ENCODE measurements around the gene SLAMF7.

The SLAMF7 gene

GRCh38 chr1:160746836-160747500, 7.9 kb downstream of the SLAMF7 start:
- no peak for DNase-seq

- no peak for DNase-seq
Measured at GRCh38 chr1:160747717-160748116, 8.7 kb downstream of the SLAMF7 start.

- DNase-seq = no peak
Measured at GRCh38 chr1:160748181-160748877, 9.3 kb downstream of the SLAMF7 start.

- DNase-seq = no peak
Measured at GRCh38 chr1:160748878-160749269, 9.8 kb downstream of the SLAMF7 start.

GRCh38 chr1:160750608-160751007, 11.6 kb downstream of the SLAMF7 start:
- no peak for DNase-seq

- no peak for DNase-seq
Measured at GRCh38 chr1:160752406-160752805, 13.4 kb downstream of the SLAMF7 start.

- no peak for DNase-seq
Measured at GRCh38 chr1:160752924-160753323, 13.9 kb downstream of the SLAMF7 start.

- DNase-seq = no peak
Measured at GRCh38 chr1:160753594-160753993, 14.5 kb downstream of the SLAMF7 start.

GRCh38 chr1:160755461-160755860, 16.4 kb downstream of the SLAMF7 start:
- peak; percentile 20 for DNase-seq

- peak; percentile 74 for DNase-seq
Measured at GRCh38 chr1:160755911-160756848, 17.1 kb downstream of the SLAMF7 start.

GRCh38 chr1:160756849-160757201, 17.8 kb downstream of the SLAMF7 start:
- DNase-seq = peak; percentile 63

- peak; percentile 63 for DNase-seq
Measured at GRCh38 chr1:160758521-160758920, 19.5 kb downstream of the SLAMF7 start.

- no peak for DNase-seq
Measured at GRCh38 chr1:160759740-160760139, 20.7 kb downstream of the SLAMF7 start.

GRCh38 chr1:160761046-160761445, 22.0 kb downstream of the SLAMF7 start:
- DNase-seq = no peak

GRCh38 chr1:160761886-160762285, 22.8 kb downstream of the SLAMF7 start:
- no peak for DNase-seq

- no peak for DNase-seq
Measured at GRCh38 chr1:160763993-160764392, 24.9 kb downstream of the SLAMF7 start.

- peak; percentile 73 for DNase-seq
Measured at GRCh38 chr1:160767395-160768294, 28.6 kb downstream of the SLAMF7 start.

GRCh38 chr1:160768295-160768657, 29.2 kb downstream of the SLAMF7 start:
- peak; percentile 92 for DNase-seq

- DNase-seq = no peak
Measured at GRCh38 chr1:160772331-160772730, 33.3 kb downstream of the SLAMF7 start.

- DNase-seq = no peak
Measured at GRCh38 chr1:160773093-160773492, 34.0 kb downstream of the SLAMF7 start.

GRCh38 chr1:160774886-160775719, 36.1 kb downstream of the SLAMF7 start:
- DNase-seq = no peak

- no peak for DNase-seq
Measured at GRCh38 chr1:160776178-160776577, 37.1 kb downstream of the SLAMF7 start.

All from activated CD4-positive, alpha-beta T cell treated with anti-CD3 and anti-CD28 coated beads, Interleukin-2, amount 50 U/mL, for 16 hours (primary cell).